ENCODE results near the gene THOC7.

The THOC7 gene

DNA sequence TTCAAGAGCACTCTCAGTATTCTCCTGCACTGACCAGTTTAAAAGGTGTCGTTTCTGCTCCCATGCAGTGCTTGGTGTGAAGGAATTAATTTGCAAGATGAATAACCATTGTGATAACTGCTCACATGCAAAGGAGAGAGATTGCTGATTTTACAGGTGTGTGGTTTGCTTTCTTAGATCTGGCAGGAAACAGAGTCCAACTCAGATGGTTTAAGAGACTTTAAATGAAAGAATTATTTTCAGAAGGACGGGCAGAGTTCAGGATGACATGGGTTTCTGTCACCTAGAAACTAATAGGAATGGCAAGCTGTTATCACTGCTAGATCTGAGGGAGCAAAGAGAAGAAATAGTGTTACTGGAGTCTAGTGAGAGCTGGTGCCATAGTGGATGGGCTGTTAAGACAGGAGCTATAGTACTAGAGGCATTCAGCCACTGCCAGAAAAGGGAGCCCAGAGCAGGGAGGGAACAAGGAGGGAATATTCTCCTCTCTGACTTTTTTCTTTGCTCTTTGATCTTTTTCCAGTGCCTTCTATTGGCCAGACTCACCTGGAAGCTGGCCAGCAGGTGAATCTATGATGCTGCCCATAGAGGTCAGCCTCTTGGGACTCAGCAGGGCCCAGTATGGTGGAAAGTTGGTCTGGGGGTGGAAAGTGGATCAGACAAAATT lies 14.9 kb upstream of the THOC7 start:
- no peak for DNase-seq (ENCODE audit: low read depth)

GRCh38 chr3:63877737-63878393 lies 14.3 kb upstream of the THOC7 start:
- no peak for DNase-seq (ENCODE audit: low read depth)

DNA sequence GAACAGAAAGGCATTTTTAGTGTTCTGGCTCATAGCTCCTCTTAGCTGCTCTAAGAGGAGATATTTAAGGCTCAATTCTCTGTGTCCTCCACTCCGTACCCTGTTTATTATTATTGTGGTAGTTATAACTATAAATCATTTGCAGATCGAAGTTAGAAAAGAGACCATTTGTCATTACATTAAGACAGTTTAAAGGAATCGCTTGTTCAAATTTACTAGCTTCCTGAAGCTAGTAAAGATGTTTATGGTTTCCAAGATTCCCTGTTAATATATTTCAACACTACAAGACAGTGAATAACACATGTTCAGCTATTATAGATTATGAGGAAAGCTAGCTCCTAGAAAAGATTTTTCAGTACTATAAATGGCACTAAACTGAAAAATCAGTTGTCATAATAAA lies 12.7 kb upstream of the THOC7 start:
- DNase-seq (ENCODE audit: low read depth), result no peak

- no peak for DNase-seq (ENCODE audit: low read depth)
Observed at GRCh38 chr3:63875510-63875909, 11.9 kb upstream of the THOC7 start.

DNA sequence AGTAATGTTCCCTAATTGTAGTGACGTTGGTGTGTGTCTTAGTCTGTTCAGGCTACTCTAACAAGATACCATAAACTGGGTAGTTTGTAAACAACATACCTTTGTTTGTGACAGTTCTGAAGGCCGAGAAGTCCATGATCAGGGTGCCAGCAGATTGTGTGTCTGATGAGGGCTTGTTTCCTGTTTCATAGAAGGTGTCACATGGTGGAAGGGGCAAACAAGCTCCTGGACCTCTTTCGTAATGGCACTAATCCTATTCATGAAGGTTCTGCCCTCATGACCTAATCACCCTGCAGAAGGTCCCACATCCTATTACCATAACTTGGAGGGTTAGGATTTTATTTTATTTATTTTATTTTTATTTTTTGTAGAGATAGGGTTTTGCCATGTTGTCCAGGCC lies 11.2 kb upstream of the THOC7 start:
- no peak for DNase-seq (ENCODE audit: low read depth)

DNA sequence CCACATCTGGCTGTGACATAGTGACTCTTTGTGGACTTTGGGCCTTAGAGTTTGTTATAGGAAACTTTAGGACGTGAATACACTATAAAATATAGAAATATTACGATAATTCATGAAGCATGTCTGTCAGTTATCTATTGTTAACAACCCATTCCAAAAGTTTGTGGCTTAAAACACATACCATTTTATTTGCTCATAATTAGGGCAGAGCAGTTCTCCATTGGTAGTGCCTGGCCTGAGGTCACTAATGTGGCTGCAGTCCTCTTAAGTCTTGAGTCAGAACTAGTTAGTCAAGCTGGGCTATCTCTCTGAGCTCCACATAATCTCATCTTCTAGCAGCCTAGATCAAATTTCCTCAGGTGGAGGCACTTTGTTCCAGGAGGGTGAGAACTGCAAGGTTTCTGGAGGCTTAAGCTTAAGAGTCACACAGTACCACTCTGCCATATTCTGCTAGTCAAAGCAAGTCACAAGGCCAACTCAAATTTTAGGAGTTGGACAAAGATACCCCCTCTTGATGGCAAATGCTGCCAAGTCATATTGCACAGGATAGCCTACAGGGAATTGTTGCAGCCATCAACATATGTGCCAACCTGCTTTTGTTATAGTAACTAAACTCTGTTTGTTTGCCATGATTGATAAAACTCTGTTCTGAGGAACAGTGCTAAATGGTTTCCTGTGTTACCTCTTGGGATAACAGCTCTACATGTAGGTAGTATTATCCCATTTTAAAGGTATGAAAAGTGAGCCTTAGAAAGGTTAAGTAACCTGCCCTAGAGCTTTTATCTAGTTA lies 8.7 kb upstream of the THOC7 start:
- no peak for DNase-seq (ENCODE audit: low read depth)

- no peak for DNase-seq (ENCODE audit: low read depth)
Observed at GRCh38 chr3:63870615-63871005, 7.0 kb upstream of the THOC7 start.

DNA sequence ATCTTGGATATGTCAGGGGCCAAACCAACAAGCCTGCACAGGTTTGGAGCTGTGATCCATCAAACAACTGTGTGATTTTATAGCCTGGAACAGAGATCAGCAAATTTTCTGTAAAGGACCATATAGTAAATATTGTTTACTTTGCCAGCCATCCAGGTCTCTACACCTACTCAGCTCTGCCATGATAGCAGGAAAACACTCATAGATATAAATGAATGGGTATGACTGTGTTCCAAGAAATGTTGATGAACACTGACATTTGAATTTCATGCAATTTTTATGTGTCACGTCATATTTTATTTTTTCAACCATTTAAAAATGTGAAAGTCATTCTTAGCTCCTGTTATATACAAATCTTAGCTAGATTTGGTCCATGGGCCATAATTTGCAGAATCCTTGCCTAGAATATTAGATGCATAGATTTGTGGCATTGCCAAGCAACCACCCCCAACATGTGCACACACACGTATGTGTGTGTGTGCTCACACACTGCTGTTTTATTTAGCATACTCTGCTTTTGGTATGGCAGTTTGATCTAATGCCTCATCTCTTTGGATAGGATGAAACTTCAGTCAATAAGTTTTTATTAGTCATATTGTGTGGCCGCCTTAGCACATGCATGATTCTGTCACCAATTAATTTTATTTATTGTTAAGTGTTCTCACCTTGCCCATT lies 6.5 kb upstream of the THOC7 start:
- DNase-seq (ENCODE audit: low read depth), result no peak

DNA sequence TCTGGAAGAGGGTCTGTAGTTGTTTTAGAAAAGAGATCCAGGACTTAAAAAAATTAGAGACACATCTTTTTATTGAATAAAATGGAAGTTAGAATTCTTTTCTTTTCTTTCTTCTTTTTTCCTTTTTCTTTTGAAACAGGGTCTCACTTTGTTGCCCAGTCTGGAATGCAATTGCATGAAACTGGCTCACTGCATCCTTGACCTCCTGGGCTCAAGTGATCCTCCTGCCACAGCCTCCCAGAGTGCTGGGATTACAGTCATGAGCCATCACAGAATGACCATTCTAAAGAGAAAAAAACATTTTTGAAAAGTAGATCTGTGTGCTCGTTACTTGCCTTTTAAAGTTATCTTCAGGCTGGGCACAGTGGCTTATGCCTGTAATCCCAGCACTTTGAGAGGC lies 3.6 kb upstream of the THOC7 start:
- DNase-seq (ENCODE audit: low read depth), result no peak

DNA sequence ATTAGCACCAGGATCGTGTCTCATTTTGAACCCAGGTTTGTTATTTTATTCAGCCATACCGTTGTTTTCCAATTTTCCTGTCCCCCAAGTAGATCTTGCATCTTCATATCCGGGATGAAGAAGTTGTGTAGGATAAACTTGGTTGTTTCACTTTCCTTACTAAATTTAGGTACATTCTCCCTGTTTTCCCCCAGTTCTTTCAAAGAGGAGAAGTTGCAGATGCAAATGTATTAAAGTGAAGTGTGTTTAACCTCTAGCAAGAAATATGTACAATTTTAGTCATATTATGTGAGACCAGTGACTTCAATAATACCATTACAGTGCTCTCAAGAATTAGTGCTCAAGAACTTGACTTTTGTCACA lies 1.3 kb upstream of the THOC7 start:
- DNase-seq (ENCODE audit: low read depth), result no peak

DNA sequence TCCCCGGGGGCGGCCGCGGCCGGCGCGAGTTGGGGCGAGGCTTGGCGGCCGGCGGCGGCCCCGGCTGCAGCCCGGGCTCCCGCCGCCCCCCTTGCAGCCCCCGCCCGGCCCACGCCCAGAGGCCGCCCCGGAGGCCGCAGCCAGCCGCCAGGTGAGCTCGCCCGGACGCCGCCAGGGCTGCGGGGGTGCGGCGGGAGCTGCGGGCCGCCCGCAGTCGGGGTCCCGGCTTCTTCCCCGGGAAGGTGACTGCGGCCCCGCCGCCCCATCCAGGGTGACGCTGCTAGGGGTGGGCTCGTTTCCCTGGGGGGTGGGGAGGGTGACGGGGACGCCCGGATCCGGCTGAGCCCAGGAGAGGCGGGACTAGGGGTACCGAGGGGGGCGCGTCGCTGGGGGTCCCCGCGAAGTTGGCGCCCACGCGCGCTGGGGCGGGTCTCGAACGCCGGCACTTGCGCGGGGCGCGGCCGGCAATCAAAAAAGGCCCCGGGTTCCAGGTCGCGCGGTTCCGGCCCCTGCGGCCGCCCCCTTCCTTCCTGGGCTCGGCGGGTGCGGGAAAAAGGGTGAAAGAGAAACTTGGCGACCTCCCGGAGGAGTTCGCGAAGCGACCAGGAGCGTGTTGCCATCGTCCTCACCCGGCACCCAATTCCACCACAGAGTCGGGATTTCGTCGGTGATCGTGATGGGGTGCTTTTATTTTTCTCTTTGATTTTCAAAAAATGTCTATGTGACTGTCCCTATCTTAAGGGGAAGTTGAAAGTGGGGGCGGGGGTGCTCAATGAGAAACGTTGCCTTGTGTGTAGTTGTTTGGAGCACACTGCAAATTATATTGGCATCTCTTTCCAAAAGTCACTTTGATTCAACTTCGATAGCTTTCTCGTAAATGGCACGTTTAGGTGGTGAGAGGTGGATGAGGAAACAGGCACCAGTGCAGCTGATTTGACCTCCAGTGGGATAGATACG lies 681 bp upstream of the THOC7 start:
- DNase-seq (ENCODE audit: low read depth), result peak; percentile 12

DNA sequence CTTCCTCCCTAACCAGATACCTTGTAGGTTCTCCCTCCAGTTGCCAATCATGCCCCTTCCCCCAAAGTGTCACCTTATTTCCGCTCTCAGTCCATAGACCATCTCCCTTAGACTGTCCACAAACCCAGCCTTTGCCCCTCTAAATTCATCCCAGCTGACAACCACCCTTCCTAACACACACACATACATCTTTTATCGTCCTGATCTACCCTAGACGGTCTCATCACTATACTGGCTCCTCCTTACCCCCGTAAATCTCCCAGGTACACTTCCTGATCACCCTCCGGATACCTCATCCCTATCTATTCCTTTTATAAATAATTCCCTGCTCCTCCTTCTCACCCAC lies 828 bp downstream of the THOC7 start:
- DNase-seq (ENCODE audit: low read depth), result no peak

GRCh38 chr3:63861306-63861705 lies 2.3 kb downstream of the THOC7 start:
- DNase-seq (ENCODE audit: low read depth), result no peak

GRCh38 chr3:63860776-63861175 lies 2.8 kb downstream of the THOC7 start:
- DNase-seq (ENCODE audit: low read depth), result no peak

GRCh38 chr3:63857311-63857710 lies 6.3 kb downstream of the THOC7 start:
- no peak for DNase-seq (ENCODE audit: low read depth)

GRCh38 chr3:63855333-63855940 lies 8.2 kb downstream of the THOC7 start:
- no peak for DNase-seq (ENCODE audit: low read depth)

- no peak for DNase-seq (ENCODE audit: low read depth)
Observed at GRCh38 chr3:63853106-63853505, 10.5 kb downstream of the THOC7 start.

DNA sequence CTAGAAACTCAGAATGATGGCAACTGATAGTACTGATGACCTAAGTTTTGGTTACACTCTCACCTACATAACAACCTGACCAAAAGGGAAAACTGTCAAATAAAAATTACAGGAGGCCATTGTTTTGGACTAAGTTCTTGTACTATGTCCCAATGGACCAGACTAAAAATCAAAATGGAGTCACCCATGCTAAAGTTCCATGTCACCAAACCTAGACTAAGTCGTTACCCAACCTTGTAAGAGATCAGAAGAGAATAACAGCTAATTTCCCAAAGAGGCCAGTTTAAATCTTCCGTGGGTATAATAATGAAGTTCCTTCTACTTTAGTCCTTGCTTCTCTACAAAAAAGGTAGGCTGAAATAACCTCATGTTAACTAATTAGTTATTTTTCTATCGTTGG lies 12.3 kb downstream of the THOC7 start:
- no peak for DNase-seq (ENCODE audit: low read depth)

DNA sequence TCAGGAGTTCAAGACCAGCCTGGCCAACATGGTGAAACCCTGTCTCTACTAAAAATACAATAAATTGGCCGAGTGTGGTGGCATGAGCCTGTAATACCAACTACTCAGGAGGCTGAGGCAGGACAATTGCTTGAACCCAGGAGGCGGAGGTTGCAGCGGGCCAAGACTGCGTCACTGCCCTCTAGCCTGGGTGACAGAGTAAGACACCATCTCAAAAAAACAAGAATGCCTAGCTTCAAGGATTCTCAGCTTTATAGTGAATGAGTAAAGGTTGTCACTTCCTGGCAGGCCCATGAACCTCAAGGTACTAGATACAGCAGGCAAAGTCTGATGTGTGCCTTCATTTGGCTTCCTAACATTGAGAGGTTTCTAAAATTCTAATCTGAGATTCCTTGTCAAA lies 14.4 kb downstream of the THOC7 start:
- no peak for DNase-seq (ENCODE audit: low read depth)

- DNase-seq (ENCODE audit: low read depth), result no peak
Observed at GRCh38 chr3:63847718-63848450, 15.7 kb downstream of the THOC7 start.

DNA sequence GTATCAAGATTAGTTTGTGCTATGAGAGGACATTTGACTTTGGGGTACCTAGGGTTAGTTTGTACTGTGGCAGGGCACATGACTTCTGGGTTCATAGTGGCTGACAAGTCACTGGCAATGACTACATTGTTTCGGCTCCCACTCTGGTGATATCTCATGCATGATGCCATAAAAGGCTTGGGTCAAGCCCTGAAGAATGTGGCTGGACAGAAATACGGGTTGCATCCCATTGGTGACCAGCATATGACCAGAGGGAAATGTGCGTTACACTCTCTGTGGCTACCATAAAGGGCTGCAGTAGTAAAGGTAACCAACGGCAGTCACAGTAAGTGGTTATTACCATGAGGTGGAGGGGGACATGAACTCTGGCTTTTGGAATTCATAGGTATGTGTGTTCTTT lies 18.4 kb downstream of the THOC7 start:
- no peak for DNase-seq (ENCODE audit: low read depth)
